HG03103 (cell line): ENCODE results near the gene SMIM1.
"Not testable (repeated sequence)": the region's sequence is repeated elsewhere in the genome, so short reads cannot be mapped to it uniquely, and the experiment has no call there.

ENCODE experiments used
- ATAC-seq: cut with Tn5 transposase; IDR thresholded peaks from one replicate; pipeline ENCODE4 v1.9.1; 2021; ENCODE audit warnings: low read depth; ENCODE audit not compliant: unreplicated experiment

The SMIM1 gene

DNA sequence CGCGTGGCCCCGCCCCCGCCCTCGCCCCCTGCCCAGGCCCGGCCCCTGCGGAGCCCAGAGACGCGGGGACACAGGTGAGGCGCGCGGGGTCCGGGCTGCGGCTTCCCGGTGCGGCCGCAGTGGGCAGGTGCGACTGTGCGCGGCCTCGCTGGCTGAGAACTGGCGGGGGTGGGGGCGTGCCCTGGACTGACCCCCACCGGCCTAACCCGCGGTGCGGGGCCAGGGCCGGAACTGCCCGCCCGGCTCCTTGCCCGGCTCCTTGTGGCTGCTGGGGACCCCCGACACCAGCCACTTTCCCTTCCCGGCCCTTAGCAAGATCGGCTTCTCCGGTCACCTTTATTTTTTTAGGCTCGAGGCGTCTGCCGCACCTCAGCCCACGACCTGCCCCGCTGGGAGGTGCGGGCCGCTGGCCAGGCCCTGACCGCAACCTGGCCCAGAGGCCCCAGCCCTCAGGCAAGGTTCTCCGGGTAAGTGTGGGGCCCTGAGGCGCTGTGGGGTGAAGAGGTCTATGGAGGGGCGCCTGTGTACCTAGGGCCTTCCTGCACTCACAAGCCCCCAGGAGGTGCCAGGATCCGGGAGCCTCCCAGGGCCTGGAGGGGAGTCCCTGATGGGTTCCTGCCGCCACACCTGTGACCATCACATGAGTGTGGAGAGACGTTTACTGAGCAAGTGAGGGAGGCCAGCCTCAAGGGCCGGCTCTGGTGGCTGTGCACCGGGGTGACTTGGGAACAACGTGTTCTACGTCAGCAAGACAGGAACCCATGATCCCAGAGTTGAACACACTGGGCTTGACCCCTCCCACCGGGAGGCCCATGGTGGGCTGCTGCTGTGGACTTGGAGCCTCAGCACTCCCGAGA lies at the start of gene SMIM1:
TSS of gene SMIM1 (plus strand) at position 35 of the 857 bp plus-strand sequence. CDS start 2,625 bp downstream, outside the sequence.
- ATAC-seq, result peak; percentile 14

DNA sequence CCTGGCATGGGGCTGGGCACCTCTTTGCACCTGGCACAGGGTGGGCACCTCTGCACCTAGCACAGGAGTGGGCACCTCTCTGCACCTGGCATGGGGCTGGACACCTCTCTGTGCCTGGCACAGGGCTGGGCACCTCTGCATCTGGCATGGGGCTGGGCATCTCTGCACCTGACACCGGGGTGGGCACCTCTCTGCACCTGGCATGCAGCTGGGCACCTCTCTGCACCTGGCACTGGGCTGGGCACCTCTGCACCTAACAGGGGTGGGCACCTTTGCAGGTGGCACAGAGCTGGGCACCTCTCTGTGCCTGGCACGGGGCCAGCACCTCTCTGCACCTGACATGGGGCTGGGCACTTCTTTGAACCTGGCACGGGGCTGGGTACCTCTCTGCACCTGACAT lies 49.7 kb upstream of the SMIM1 start:
- no peak for ATAC-seq

GRCh38 chr1:3724416-3725030 lies 48.0 kb upstream of the SMIM1 start:
- not testable (repeated sequence) for ATAC-seq

- no peak for ATAC-seq
Observed at GRCh38 chr1:3725366-3725765, 47.2 kb upstream of the SMIM1 start.

DNA sequence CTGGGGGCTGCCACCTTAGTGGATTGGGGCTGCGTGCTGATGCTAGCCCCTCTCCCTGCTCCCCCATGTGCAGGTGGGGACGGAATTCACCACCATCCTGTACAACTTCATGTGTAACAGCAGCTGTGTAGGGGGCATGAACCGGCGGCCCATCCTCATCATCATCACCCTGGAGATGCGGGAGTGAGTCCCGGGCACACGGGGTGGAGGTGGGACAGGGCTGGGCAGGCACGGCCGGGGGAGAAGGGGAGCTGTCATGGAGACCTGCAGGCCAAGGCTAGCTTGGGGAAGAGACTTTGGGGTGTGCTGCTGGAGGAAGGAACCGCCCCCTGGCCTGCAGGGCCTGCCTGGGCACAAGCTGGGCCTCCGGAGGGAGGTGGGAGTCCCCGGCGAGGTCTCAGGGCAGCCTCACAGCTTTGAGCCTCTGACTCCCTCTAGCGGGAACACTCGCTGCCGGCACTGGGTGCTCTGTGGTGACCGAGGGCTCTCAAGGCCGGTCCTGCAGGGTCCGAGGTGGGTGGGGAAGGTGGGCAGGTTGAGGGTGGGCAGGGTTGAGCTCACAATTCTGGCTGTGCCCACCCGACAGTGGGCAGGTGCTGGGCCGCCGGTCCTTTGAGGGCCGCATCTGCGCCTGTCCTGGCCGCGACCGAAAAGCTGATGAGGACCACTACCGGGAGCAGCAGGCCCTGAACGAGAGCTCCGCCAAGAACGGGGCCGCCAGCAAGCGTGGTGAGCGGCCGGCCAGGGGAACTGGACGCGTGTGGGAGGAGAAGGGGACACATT lies 45.3 kb upstream of the SMIM1 start:
- no peak for ATAC-seq

DNA sequence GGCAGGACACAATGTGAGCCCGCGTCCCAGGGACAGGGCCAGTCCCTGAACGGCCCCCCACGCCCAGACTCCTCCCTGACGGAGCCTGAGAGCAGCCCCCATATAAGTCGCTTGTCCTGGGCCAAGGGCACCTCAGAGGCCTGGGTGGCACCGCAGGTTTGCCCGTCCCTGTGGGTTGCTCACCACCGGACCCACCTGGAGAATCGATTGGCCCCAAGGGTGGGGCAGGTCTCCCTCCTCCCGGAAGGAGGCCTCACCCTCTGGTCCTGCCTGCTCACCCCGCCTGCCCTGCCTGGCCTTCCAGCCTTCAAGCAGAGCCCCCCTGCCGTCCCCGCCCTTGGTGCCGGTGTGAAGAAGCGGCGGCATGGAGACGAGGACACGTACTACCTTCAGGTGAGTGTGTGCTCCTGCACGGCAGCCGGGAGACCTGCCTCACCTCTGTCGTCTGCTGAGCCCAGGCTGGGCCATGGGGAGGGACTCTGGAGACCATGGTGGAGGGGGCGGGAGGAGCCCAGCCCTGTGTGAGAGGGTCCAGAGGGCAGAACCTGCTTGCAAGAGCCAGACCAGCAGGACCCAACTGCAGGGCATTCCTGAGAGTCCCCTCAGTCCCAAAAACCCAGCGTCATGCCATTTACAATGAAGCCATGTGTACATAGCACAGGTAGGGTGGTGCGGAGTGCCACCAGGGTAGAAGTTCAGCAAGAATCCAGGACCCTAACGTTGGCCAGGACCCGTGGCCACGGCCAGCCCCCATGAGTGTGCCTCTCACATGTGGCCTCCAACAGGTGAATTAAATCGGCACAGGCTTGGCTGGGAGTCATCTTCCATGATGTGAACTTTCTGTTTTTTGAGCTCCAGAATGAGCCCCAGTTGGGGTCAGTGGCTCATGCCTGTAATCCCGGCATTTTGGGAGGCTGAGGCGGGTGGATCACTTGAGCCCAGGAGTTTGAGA lies 44.4 kb upstream of the SMIM1 start:
- no peak for ATAC-seq

DNA sequence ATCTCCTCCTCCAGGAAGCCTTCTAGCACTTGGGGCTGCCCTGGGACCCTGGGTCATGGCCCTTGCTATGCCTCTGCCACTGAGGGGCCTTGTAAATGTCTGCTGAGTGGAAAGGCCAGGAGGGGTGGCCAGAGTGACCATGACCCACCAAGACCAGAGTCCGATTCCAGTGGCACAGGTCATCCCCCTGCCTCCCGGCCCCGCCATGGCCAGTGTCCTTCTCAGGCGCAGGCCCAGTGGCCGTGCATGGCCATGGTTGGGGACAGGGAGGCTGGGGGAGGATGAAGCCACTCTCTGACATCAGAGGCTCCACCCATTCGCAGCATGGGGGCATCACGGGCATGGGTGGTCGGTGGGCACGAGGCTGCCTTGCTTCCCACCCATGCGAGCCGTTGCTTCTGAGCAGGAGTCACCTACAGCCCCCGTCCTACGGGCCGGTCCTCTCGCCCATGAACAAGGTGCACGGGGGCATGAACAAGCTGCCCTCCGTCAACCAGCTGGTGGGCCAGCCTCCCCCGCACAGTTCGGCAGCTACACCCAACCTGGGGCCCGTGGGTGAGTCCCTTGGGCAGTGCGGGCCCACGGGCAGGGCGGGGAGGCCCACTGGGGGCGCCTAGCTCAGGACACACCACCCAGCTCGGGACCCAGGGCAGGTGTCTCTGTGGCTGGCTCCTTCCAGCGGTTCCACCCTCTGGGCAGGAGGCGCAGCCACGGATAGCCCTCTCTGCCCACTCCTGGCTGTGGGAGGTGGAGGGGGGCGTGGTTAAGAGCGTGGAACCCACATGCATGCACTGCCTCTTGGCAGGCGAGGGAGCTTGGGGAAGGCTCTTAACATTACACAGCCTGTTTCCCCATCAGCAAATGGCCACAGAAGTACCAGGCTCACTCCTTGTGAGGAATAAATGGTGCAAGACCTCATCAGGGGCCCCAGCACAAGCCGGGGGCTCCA lies 42.7 kb upstream of the SMIM1 start:
- no peak for ATAC-seq

DNA sequence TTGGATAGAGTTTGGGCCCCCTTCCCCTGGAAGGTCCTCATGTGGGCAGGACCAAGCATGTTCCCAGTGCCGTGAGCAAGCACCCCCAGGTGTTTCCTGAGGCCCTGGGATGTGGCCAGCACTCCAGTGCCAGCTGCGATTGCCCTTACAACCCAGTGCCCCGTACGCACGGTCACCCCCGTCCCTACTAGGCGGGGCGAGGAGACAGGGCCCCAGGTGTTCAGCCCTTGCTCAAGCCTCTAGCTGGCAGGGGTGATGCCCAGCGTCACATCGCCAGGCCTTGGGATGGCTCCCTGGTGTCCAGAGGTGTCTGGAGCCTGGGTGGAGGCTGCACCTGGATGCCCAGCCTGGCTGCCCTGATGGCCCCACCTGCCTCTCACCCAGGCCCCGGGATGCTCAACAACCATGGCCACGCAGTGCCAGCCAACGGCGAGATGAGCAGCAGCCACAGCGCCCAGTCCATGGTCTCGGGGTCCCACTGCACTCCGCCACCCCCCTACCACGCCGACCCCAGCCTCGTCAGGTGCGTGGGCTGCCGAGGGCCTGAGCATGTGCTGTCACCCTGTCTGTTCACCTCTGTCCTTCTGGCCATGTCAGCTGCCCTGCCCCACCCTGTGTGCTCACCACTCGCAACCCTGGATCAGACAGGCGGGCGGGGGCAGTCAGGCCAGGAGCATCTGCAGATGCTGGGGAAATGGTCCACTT lies 41.9 kb upstream of the SMIM1 start:
- ATAC-seq, result no peak

- no peak for ATAC-seq
Observed at GRCh38 chr1:3731583-3732433, 40.7 kb upstream of the SMIM1 start.

DNA sequence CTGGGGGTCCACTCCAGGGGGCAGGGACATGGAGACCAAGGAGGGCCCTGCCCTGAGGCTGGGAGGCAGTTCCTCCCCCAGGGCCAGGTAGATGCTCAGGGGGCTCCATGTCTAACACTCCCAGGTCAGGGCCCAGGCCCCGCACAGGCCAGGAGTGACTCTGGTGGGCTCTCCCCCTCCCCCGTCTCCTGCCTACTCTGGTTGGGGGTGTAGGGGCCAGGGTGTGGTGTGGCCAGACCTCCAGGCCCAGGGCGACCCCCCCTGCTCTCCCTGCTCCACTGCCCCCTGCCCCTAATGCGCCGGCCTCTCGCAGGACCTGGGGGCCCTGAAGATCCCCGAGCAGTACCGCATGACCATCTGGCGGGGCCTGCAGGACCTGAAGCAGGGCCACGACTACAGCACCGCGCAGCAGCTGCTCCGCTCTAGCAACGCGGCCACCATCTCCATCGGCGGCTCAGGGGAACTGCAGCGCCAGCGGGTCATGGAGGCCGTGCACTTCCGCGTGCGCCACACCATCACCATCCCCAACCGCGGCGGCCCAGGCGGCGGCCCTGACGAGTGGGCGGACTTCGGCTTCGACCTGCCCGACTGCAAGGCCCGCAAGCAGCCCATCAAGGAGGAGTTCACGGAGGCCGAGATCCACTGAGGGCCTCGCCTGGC lies 40.0 kb upstream of the SMIM1 start:
- no peak for ATAC-seq

DNA sequence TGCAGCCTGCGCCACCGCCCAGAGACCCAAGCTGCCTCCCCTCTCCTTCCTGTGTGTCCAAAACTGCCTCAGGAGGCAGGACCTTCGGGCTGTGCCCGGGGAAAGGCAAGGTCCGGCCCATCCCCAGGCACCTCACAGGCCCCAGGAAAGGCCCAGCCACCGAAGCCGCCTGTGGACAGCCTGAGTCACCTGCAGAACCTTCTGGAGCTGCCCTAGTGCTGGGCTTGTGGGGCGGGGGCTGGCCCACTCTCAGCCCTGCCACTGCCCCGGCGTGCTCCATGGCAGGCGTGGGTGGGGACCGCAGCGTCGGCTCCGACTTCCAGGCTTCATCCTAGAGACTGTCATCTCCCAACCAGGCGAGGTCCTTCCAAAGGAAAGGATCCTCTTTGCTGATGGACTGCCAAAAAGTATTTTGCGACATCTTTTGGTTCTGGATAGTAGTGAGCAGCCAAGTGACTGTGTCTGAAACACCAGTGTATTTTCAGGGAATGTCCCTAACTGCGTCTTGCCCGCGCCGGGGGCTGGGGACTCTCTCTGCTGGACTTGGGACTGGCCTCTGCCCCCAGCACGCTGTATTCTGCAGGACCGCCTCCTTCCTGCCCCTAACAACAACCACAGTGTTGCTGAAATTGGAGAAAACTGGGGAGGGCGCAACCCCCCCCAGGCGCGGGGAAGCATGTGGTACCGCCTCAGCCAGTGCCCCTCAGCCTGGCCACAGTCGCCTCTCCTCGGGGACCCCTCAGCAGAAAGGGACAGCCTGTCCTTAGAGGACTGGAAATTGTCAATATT lies 39.3 kb upstream of the SMIM1 start:
- ATAC-seq, result no peak

- ATAC-seq, result no peak
Observed at GRCh38 chr1:3733883-3734589, 38.5 kb upstream of the SMIM1 start.

DNA sequence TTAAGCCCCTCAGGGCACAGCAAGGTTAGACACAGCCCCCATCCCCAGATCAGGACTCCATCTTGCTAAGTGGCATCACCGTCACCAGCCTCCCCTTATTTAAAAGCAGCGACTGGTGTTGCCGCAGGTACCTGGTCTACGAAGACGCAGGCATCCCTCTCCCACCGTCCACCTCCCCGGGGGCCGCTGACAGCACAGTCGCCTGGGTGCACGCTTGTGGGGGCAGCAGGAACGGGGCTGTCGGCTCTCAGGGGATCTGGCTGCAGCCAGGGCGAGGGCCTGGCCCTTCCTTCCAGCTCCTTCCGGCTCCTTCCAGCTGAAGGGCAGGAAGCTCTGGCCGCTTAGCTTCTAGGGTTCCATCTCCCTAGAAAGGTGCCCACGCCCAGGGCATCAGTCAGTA lies 37.9 kb upstream of the SMIM1 start:
- ATAC-seq, result no peak

GRCh38 chr1:3735027-3735681 lies 37.4 kb upstream of the SMIM1 start:
- ATAC-seq, result no peak

DNA sequence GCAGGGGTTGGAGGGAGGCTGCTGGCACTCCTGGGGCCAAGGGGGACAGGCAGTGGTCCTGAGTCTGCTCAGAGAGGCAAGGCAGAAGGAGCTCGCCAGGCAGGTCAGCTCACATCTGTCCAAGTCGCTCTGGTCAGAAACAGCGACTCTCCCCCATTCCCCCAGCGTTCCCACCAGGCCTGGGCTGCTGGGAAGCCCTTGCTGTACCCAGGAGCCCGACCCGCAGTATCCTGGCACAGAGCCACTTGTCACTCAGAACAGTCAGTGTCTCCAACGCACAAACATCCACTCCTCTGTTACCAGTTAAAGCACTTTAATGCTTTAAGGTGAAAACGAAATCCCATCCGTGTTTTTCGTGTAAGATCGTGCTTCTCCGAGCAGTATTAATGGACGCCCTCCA lies 36.9 kb upstream of the SMIM1 start:
- ATAC-seq, result no peak
